ENCODE measurements around the gene MCU.
"Not testable (repeated sequence)": the region's sequence is repeated elsewhere in the genome, so short reads cannot be mapped to it uniquely, and the experiment has no call there.

The MCU gene

GRCh38 chr10:72733989-72734388 lies 42.0 kb downstream of the MCU start:
- Mint-ChIP-seq H3K4me1 (peaks cover 2% of the 10 kb centered on the region), H3K4me3 (no peak overlapping the region), H3K36me3 (no peaks in the 10 kb centered on the region), H3K27ac (no peak overlapping the region), H3K9me3 (no peaks in the 10 kb centered on the region)
- DNase-seq (ENCODE audit: low spot score in 2 of 2), result no peak
- no peak for ATAC-seq

DNA sequence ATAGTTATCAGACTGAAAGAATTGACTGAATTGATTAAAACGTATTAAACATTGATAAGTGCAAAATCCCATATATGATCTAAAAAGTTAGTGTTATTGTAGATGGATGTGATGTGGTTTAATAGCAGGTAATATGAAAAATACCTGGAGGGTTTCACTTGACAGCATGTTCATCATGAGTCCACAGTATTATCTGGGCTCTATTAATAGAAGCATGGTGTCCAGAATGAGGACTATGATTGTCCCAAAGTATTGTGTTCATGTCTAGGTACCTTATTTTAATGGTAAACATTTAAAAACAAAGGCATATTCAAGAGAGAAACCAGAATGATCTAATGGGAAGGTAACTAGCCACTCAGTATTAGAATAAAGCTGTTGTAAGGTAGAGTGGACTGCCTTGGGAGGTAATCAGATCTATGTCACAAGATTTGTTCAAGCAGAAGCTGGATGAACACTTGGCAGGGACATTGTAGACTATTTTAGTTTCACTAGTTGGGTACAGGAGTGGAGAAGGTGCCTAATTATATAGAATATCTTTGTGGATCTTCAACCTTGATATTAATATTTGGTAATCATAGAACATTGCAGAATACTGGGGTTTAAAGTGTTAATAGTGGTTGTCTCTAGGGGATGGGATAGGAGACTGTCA lies 43.5 kb downstream of the MCU start:
- Mint-ChIP-seq H3K36me3 (no peaks in the 10 kb centered on the region), H3K4me3 (no peak overlapping the region), H3K9me3 (no peaks in the 10 kb centered on the region), H3K4me1 (peaks cover 2% of the 10 kb centered on the region), H3K27ac (no peak overlapping the region)
- DNase-seq (ENCODE audit: low spot score in 2 of 2) (no peak), ATAC-seq (no peak)

DNA sequence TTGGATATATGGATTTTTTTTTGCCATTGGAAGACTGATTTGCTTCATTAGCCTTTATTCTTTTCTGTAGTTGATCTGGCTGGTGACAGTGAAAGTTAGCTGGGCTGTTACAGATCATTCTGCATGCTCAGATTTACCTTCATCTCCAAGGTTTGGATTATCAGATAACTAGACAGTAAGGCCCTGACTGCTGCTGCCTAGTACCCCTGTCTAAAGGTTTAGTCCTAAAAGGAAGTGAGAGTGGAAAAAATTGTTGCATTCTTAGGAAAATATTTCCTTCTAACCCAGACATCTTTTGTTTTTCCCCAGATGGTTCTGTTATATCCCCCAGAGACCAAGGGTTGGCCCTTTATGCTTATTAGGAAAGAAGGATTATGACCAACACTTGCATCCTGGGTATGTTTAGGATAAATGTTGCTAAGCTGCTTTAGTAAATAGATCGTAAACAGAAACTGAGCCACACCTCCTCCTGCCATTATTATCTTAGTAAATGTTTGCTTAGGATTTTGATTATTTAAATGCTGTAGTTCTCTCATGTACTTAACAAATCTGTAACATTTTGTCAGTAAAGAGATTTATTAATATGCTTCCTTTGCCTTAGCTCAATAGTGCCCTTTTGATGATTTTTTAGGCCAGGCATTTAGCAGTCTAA lies 44.4 kb downstream of the MCU start:
- no peak for ATAC-seq
- Mint-ChIP-seq H3K4me1 (peaks cover 6% of the 10 kb centered on the region), H3K4me3 (no peak overlapping the region), H3K9me3 (no peaks in the 10 kb centered on the region), H3K36me3 (no peaks in the 10 kb centered on the region), H3K27ac (no peak overlapping the region)
- no peak for DNase-seq (ENCODE audit: low spot score in 2 of 2)

GRCh38 chr10:72736828-72737220 lies 44.9 kb downstream of the MCU start:
- H3K4me1 Mint-ChIP-seq, result peaks cover 6% of the 10 kb centered on the region
- DNase-seq (ENCODE audit: low spot score in 2 of 2) (no peak), ATAC-seq (no peak)
- H3K4me3 Mint-ChIP-seq, result no peak overlapping the region
- no peak overlapping the region for H3K27ac Mint-ChIP-seq
- no peaks in the 10 kb centered on the region for H3K36me3 Mint-ChIP-seq
- H3K9me3 Mint-ChIP-seq, result no peaks in the 10 kb centered on the region

DNA sequence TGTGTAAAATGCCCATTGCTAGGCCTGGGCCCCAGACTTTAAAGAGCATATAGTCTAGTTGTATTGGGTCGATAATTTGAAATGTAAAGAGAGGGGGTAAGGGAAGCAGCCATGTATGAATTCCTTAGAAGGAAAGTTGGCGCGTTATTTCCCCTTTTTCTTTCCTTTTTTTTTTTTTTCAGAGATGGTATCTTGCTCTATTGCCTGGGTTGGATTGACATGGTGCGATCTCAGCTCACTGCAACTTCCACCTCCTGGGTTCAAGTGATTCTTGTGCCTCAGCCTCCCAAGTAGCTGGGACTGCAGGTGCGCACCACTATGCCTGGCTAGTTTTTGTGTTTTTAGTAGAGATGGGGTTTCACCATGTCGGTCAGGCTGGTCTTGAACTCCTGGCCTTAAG lies 45.4 kb downstream of the MCU start:
- not testable (repeated sequence) for DNase-seq (ENCODE audit: low spot score in 2 of 2); H3K27ac Mint-ChIP-seq; H3K9me3 Mint-ChIP-seq; H3K4me1 Mint-ChIP-seq; H3K36me3 Mint-ChIP-seq; H3K4me3 Mint-ChIP-seq; ATAC-seq

DNA sequence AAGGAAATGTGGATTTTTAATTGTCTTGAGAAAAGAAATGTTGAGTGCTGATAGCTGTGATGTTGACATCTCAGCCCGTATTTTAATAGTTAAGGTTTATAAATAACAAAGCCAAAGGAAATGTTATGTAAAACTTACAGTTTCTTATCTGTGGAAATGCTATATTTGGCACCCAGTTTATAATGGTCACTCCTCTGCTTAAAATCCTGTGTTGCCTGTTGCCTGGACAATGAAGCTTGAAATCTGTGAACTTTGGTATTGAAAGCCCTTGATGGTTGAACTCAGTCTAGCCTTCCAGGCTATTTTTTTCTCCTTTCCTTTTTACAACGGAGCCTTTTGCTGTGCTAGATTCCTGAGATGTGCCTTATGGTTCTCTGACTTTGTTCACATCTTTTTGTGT lies 46.5 kb downstream of the MCU start:
- Mint-ChIP-seq H3K36me3 (no peaks in the 10 kb centered on the region), H3K9me3 (no peaks in the 10 kb centered on the region), H3K4me1 (peaks cover 6% of the 10 kb centered on the region), H3K4me3 (no peak overlapping the region), H3K27ac (no peak overlapping the region)
- no peak for ATAC-seq
- DNase-seq (ENCODE audit: low spot score in 2 of 2), result no peak

DNA sequence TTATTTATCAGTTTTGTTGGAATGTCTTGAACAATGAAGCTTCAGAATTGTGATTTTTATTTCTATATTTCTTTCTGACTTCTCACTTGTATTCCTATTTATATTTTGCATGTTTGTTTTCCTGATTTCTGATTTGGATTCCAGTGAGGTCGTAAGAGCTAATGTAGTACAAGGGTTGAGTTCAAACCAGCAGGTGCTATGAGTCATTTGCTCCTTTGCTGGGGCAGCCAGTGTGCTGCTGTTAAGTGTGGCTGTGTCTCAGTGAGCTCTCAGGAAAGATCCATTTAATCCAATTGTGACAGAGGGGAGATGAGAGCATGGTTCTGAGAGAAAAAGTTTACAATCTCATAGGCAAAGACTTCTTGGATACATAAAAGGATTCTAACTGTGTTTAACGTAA lies 48.6 kb downstream of the MCU start:
- H3K36me3 Mint-ChIP-seq, result no peaks in the 10 kb centered on the region
- no peaks in the 10 kb centered on the region for H3K9me3 Mint-ChIP-seq
- H3K4me1 Mint-ChIP-seq, result peaks cover 6% of the 10 kb centered on the region
- H3K4me3 Mint-ChIP-seq, result no peak overlapping the region
- H3K27ac Mint-ChIP-seq, result no peak overlapping the region
- DNase-seq (ENCODE audit: low spot score in 2 of 2) (no peak), ATAC-seq (no peak)

DNA sequence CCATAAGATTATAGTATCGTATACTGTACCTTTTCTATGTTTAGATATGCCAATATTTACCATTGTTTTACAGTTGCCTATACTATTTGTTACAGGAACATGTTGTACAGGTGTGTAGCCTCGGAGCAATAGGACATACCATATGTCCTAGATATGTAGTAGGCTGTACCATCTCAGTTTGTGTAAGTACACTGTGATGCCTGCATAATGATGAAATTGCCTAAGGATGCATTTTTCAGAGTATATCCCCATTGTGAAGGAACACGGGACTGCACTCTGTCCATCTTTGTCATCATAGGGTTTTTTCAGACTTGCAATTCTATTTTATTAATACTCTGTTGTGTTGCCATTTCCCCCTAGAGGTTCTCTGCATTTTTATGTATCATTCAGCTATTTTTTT lies 50.1 kb downstream of the MCU start:
- H3K27ac Mint-ChIP-seq, result no peak overlapping the region

GRCh38 chr10:72742797-72743196 lies 50.9 kb downstream of the MCU start:
- H3K4me1 Mint-ChIP-seq, result peaks cover 6% of the 10 kb centered on the region
- no peak for DNase-seq (ENCODE audit: low spot score in 2 of 2)
- H3K9me3 Mint-ChIP-seq, result no peaks in the 10 kb centered on the region
- no peaks in the 10 kb centered on the region for H3K36me3 Mint-ChIP-seq
- no peak overlapping the region for H3K27ac Mint-ChIP-seq
- no peak for ATAC-seq
- no peak overlapping the region for H3K4me3 Mint-ChIP-seq

More for the DNA sequence above, 50.1 kb downstream of the MCU start:
- Mint-ChIP-seq H3K4me3 (no peak overlapping the region), H3K4me1 (peaks cover 6% of the 10 kb centered on the region), H3K9me3 (no peaks in the 10 kb centered on the region), H3K36me3 (no peaks in the 10 kb centered on the region)
- DNase-seq (ENCODE audit: low spot score in 2 of 2), result no peak
- ATAC-seq, result no peak

- H3K4me1 Mint-ChIP-seq, result peaks cover 6% of the 10 kb centered on the region
- no peak for ATAC-seq
- H3K36me3 Mint-ChIP-seq, result no peaks in the 10 kb centered on the region
- H3K27ac Mint-ChIP-seq, result no peak overlapping the region
- no peak overlapping the region for H3K4me3 Mint-ChIP-seq
- H3K9me3 Mint-ChIP-seq, result no peaks in the 10 kb centered on the region
- no peak for DNase-seq (ENCODE audit: low spot score in 2 of 2)
These were observed 52.6 kb downstream of the MCU start for GRCh38 chr10:72744566-72744965.

DNA sequence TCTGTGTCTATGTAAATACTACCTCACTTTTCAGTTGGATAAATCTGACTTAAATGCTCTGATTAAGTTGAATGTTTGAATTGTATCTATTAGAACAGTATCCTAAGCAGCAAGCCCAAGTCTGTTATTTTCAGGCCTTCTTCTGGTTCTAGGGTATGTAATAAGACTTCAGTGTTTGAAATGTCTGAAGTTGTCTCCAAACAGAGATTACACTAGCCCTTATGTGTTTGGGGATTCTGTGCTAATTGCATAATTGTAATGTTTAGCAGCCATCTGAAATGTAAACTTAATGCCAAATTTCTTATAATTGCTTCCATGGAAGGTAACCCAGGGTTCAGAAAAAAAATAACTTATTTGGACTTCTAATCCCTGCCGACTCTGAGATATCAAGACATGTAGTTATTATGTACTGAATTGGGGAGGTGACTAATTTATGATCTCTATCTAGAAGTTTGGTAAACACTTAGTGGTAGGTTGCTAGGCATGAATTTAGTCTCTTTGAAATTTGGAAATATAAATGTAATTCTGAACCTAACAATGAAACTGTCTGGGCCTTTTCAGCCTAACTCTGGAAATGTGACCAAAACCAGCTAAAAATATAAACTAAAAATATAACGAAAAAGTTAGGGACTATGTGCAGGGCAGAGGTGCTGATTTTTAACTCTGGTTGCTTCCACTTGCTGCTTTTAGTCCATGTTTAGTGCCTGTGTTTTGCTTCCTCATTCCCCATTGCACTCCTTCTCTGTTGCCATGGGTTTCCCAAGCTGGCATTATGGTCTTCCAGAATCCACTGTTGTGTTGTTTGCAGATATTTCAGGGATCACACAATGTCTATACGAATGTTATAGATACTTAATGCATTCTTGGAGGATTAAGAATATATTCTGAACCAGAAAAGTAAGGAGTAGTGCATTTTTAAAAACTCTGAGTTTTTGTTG lies 54.8 kb downstream of the MCU start:
- DNase-seq (ENCODE audit: low spot score in 2 of 2), result no peak
- Mint-ChIP-seq H3K36me3 (no peaks in the 10 kb centered on the region), H3K27ac (no peak overlapping the region), H3K4me3 (no peak overlapping the region), H3K9me3 (no peaks in the 10 kb centered on the region), H3K4me1 (no peaks in the 10 kb centered on the region)
- no peak for ATAC-seq

GRCh38 chr10:72747521-72747920 lies 55.6 kb downstream of the MCU start:
- ATAC-seq (no peak), DNase-seq (ENCODE audit: low spot score in 2 of 2) (no peak)
- no peak overlapping the region for H3K4me3 Mint-ChIP-seq
- no peaks in the 10 kb centered on the region for H3K36me3 Mint-ChIP-seq
- H3K27ac Mint-ChIP-seq, result no peak overlapping the region
- H3K4me1 Mint-ChIP-seq, result no peaks in the 10 kb centered on the region
- no peaks in the 10 kb centered on the region for H3K9me3 Mint-ChIP-seq

- no peaks in the 10 kb centered on the region for H3K36me3 Mint-ChIP-seq
- no peaks in the 10 kb centered on the region for H3K9me3 Mint-ChIP-seq
- no peak overlapping the region for H3K4me3 Mint-ChIP-seq
- DNase-seq (ENCODE audit: low spot score in 2 of 2) (no peak), ATAC-seq (peak; percentile 48)
- no peak overlapping the region for H3K27ac Mint-ChIP-seq
- peaks cover 15% of the 10 kb centered on the region for H3K4me1 Mint-ChIP-seq
These were observed 61.9 kb downstream of the MCU start for GRCh38 chr10:72753760-72754231.

GRCh38 chr10:72754275-72755032 lies 62.5 kb downstream of the MCU start:
- no peaks in the 10 kb centered on the region for H3K36me3 Mint-ChIP-seq
- no peak overlapping the region for H3K27ac Mint-ChIP-seq
- DNase-seq (ENCODE audit: low spot score in 2 of 2), result no peak
- no peak overlapping the region for H3K4me3 Mint-ChIP-seq
- ATAC-seq, result peak; percentile 47
- H3K4me1 Mint-ChIP-seq, result peaks cover 20% of the 10 kb centered on the region
- H3K9me3 Mint-ChIP-seq, result no peaks in the 10 kb centered on the region

All from stimulated activated effector memory CD8-positive, alpha-beta T cell treated with anti-CD3 and anti-CD28 coated beads, Interleukin-12 subunit alpha, Interleukin-12 subunit beta, amount 100 ng/mL, for 72 hours (primary cell).